OCI-LY3 (cell line): ENCODE data around the gene PFDN5.

Source experiments
- CTCF ChIP-seq: fragments of 200-600, 300-600 bp; sonication (generic); IDR thresholded peaks from 2 replicates; pipeline ENCODE4 v1.5.1; 2014; ENCODE audit warnings: antibody characterized with exemption, low read length, low read depth
- EZH2phosphoT487 ChIP-seq: fragments of 200-600 bp; shearing (Covaris generic); IDR thresholded peaks from 2 replicates; pipeline ENCODE4 v1.6.1; 2018; ENCODE audit warnings: antibody characterized with exemption, mixed run types, low read depth

- peak; percentile 77 for TF ChIP-seq CTCF
- TF ChIP-seq EZH2phosphoT487, result no peak
Measured at GRCh38 chr12:53287741-53288216, 7.6 kb upstream of the PFDN5 start.
